H1 (cell line): Measurements from ENCODE around the gene WBP1. TPM values are rescaled to one million over a fixed set of nuclear protein-coding genes. Genes with fewer than 3 reads are reported as not detected.

Source experiments
- polyA plus RNA-seq, 7 experiments: library from polyadenylated mRNA; depleted of rRNA in 3 of 7; stranded (reverse) in 5 of 7; unstranded in 2 of 7; fragments of >200 nt in 5 of 7; fragments of 200-250 nt in 2 of 7; gene quantifications; 1 replicate in 5 of 7; 2 replicates in 1 of 7; 4 replicates in 1 of 7; pipeline versions ENCODE4 v1.2.1 to v1.2.3, GENCODE V29; 2011 to 2013; ENCODE audit warnings: missing spikeins in 2 of 7, mixed read lengths in 2 of 7
- total RNA-seq: library from RNA; stranded (reverse); fragmentation: NEBNext Ultra II Directional; extraction: Animal tissue kit (Norgen Biotek cat#: 25700); gene quantifications from 2 replicates; pipeline ENCODE4 v1.2.1, GENCODE V29; 2021

Gene WBP1
- total and polyA plus RNA-seq, 2 of the 8 experiments (the other 6 are each of a cell fraction or from before 2014, with no cell fraction given): 57.2 to 190 TPM

Other genes with a start within 250 kb of the WBP1 start
- gene SLC4A5, start 115.0 kb upstream of the WBP1 start, total RNA-seq: 0.52 and 0.86 TPM in 2 replicates
- 0.42 TPM in 2 replicates for gene SLC4A5, start 115.0 kb upstream of the WBP1 start, polyA plus RNA-seq (2011; rRNA removed)
- gene DCTN1, start 78.1 kb upstream of the WBP1 start, total RNA-seq: 156 and 162 TPM in 2 replicates
- gene DCTN1, start 78.1 kb upstream of the WBP1 start, polyA plus RNA-seq (2011; rRNA removed): 105 and 155 TPM in 2 replicates
- 3.3 and 3.8 TPM in 2 replicates for gene C2orf81, start 36.8 kb upstream of the WBP1 start, total RNA-seq
- 1.6 and 2.4 TPM in 2 replicates for gene C2orf81, start 36.8 kb upstream of the WBP1 start, polyA plus RNA-seq (2011; rRNA removed)
- 41.6 and 45.0 TPM in 2 replicates for gene WDR54, start 36.7 kb upstream of the WBP1 start, total RNA-seq
- 125 and 142 TPM in 2 replicates for gene WDR54, start 36.7 kb upstream of the WBP1 start, polyA plus RNA-seq (2011; rRNA removed)
- 53.5 and 54.1 TPM in 2 replicates for gene RTKN, start 16.5 kb upstream of the WBP1 start, total RNA-seq
- gene RTKN, start 16.5 kb upstream of the WBP1 start, polyA plus RNA-seq (2011; rRNA removed): 40.2 and 60.1 TPM in 2 replicates
- gene INO80B, start 3.4 kb upstream of the WBP1 start, total RNA-seq: 17.5 and 18.5 TPM in 2 replicates
- gene INO80B, start 3.4 kb upstream of the WBP1 start, polyA plus RNA-seq (2011; rRNA removed): 3.9 and 8.5 TPM in 2 replicates
- gene MOGS, start 6.9 kb downstream of the WBP1 start, total RNA-seq: 50.3 and 51.0 TPM in 2 replicates
- 44.3 and 59.9 TPM in 2 replicates for gene MOGS, start 6.9 kb downstream of the WBP1 start, polyA plus RNA-seq (2011; rRNA removed)
- 46.3 and 50.2 TPM in 2 replicates for gene MRPL53, start 14.2 kb downstream of the WBP1 start, total RNA-seq
- gene MRPL53, start 14.2 kb downstream of the WBP1 start, polyA plus RNA-seq (2011; rRNA removed): 36.6 and 59.8 TPM in 2 replicates
- 10.7 and 12.1 TPM in 2 replicates for gene CCDC142, start 24.6 kb downstream of the WBP1 start, total RNA-seq
- 6.0 and 6.7 TPM in 2 replicates for gene CCDC142, start 24.6 kb downstream of the WBP1 start, polyA plus RNA-seq (2011; rRNA removed)
- gene TTC31, start 24.6 kb downstream of the WBP1 start, total RNA-seq: 27.4 and 28.8 TPM in 2 replicates
- 29.9 and 36.1 TPM in 2 replicates for gene TTC31, start 24.6 kb downstream of the WBP1 start, polyA plus RNA-seq (2011; rRNA removed)
- 0.55 TPM in 1 of 2 replicates, not detected in the other for gene LBX2, start 41.2 kb downstream of the WBP1 start, total RNA-seq
- gene LBX2, start 41.2 kb downstream of the WBP1 start, polyA plus RNA-seq (2011; rRNA removed): 0.27 and 0.42 TPM in 2 replicates
- 10.0 and 13.8 TPM in 2 replicates for gene PCGF1, start 49.3 kb downstream of the WBP1 start, total RNA-seq
- 12.1 and 23.7 TPM in 2 replicates for gene PCGF1, start 49.3 kb downstream of the WBP1 start, polyA plus RNA-seq (2011; rRNA removed)
- gene TLX2, start 56.0 kb downstream of the WBP1 start, total RNA-seq: 0.15 and 0.17 TPM in 2 replicates
- 0.06 and 0.17 TPM in 2 replicates for gene TLX2, start 56.0 kb downstream of the WBP1 start, polyA plus RNA-seq (2011; rRNA removed)
- gene DQX1, start 67.8 kb downstream of the WBP1 start, total RNA-seq: 0.57 and 0.76 TPM in 2 replicates
- gene DQX1, start 67.8 kb downstream of the WBP1 start, polyA plus RNA-seq (2011; rRNA removed): 1.1 TPM in 2 replicates
- gene AUP1, start 71.3 kb downstream of the WBP1 start, total RNA-seq: 82.7 and 83.4 TPM in 2 replicates
- gene AUP1, start 71.3 kb downstream of the WBP1 start, polyA plus RNA-seq (2011; rRNA removed): 121 and 162 TPM in 2 replicates
- gene HTRA2, start 71.5 kb downstream of the WBP1 start, total RNA-seq: 21.6 and 24.6 TPM in 2 replicates
- gene HTRA2, start 71.5 kb downstream of the WBP1 start, polyA plus RNA-seq (2011; rRNA removed): 37.6 TPM in 2 replicates
- gene LOXL3, start 95.5 kb downstream of the WBP1 start, total RNA-seq: 19.5 and 22.4 TPM in 2 replicates
- 22.1 and 27.2 TPM in 2 replicates for gene LOXL3, start 95.5 kb downstream of the WBP1 start, polyA plus RNA-seq (2011; rRNA removed)
- 11.4 and 14.3 TPM in 2 replicates for gene DOK1, start 96.3 kb downstream of the WBP1 start, total RNA-seq
- gene DOK1, start 96.3 kb downstream of the WBP1 start, polyA plus RNA-seq (2011; rRNA removed): 11.0 and 16.5 TPM in 2 replicates
- 4.8 and 5.1 TPM in 2 replicates for gene M1AP, start 189.9 kb downstream of the WBP1 start, total RNA-seq
- gene M1AP, start 189.9 kb downstream of the WBP1 start, polyA plus RNA-seq (2011; rRNA removed): 4.8 and 6.6 TPM in 2 replicates
- 3.1 and 3.4 TPM in 2 replicates for gene SEMA4F, start 195.8 kb downstream of the WBP1 start, total RNA-seq
- gene SEMA4F, start 195.8 kb downstream of the WBP1 start, polyA plus RNA-seq (2011; rRNA removed): 3.3 and 4.3 TPM in 2 replicates